Activated CD4-positive, alpha-beta memory T cell treated with anti-CD3 and anti-CD28 coated beads for 36 hours (primary cell): ENCODE measurements around the gene KLC1. TPM values are rescaled to one million over a fixed set of nuclear protein-coding genes. Genes with fewer than 3 reads are reported as not detected.

Experiments
- CTCF ChIA-PET: fragments of 350-600 bp; sonication (Branson Sonifier 250); formaldehyde crosslinking; loops from one replicate; lab custom pipeline; 2021; ENCODE audit warnings: antibody characterized with exemption, inconsistent platforms; lab: Charles Lee
- POLR2A ChIA-PET: fragments of 350-600 bp; sonication (Branson Sonifier 250); formaldehyde crosslinking; loops from one replicate; lab custom pipeline; 2021; ENCODE audit warnings: antibody characterized with exemption; lab: Charles Lee
- DNase-seq: peaks from one replicate; pipeline ENCODE4 v3.0.0-alpha.2; 2020
- H3K27ac Mint-ChIP-seq: one replicate; pipeline ENCODE4 v1.8.0; 2021; ENCODE audit warnings: mixed read lengths
- H3K27me3 Mint-ChIP-seq: one replicate; pipeline ENCODE4 v1.8.0; 2021; ENCODE audit warnings: mixed read lengths
- H3K36me3 Mint-ChIP-seq: one replicate; pipeline ENCODE4 v1.8.0; 2021; ENCODE audit warnings: mixed read lengths
- H3K4me1 Mint-ChIP-seq: one replicate; pipeline ENCODE4 v1.8.0; 2021; ENCODE audit warnings: low read depth, mixed read lengths
- H3K4me3 Mint-ChIP-seq: one replicate; pipeline ENCODE4 v1.8.0; 2021; ENCODE audit warnings: mild to moderate bottlenecking, mixed read lengths
- H3K9me3 Mint-ChIP-seq: one replicate; pipeline ENCODE4 v1.8.0; 2021; ENCODE audit warnings: mixed read lengths
- intact Hi-C: fragments of 100-400 bp; cut with micrococcal nuclease; formaldehyde crosslinking; loops from one replicate; pipeline ENCODE4 v1.15.1; 2023
- total RNA-seq, 2 experiments: library from RNA; stranded (reverse); gene quantifications; one replicate each; pipeline ENCODE4 v1.2.3, GENCODE V29; 2021

Gene KLC1
- total RNA-seq, 2 experiments from 2014 or later = 119 to 130 TPM

- intact Hi-C loops = no loop called here
- H3K4me3 Mint-ChIP-seq = no peak overlapping the region
- H3K9me3 Mint-ChIP-seq = no peaks in the 10 kb centered on the region
- no peak for DNase-seq
- no peak overlapping the region for H3K27ac Mint-ChIP-seq
- H3K27me3 Mint-ChIP-seq = no peaks in the 10 kb centered on the region
- H3K36me3 Mint-ChIP-seq = peaks cover 27% of the 10 kb centered on the region
- ChIA-PET POLR2A (interaction anchor here (0.6 to 1.1 kb wide), 2 partner anchors 10 to 48 kb away, joined by 3 to 6 read pairs; no protein-coding TSS in a partner anchor), CTCF (no interaction called here)
- H3K4me1 Mint-ChIP-seq = peaks cover 6% of the 10 kb centered on the region
Measured at GRCh38 chr14:103667671-103668070, 38.7 kb downstream of the KLC1 start.

- Mint-ChIP-seq H3K27ac (no peak overlapping the region), H3K9me3 (no peaks in the 10 kb centered on the region), H3K27me3 (no peaks in the 10 kb centered on the region), H3K36me3 (peaks cover 30% of the 10 kb centered on the region), H3K4me1 (peaks cover 6% of the 10 kb centered on the region), H3K4me3 (no peak overlapping the region)
- CTCF ChIA-PET = no interaction called here
- POLR2A ChIA-PET = interaction anchor here (0.6 to 1.1 kb wide), 2 partner anchors 10 to 48 kb away, joined by 3 to 6 read pairs; no protein-coding TSS in a partner anchor
- no peak for DNase-seq
- intact Hi-C loops = no loop called here
Measured at GRCh38 chr14:103668117-103668516, 39.1 kb downstream of the KLC1 start.

GRCh38 chr14:103669370-103669769, 40.4 kb downstream of the KLC1 start:
- no peak overlapping the region for H3K27ac Mint-ChIP-seq
- H3K36me3 Mint-ChIP-seq = peaks cover 32% of the 10 kb centered on the region
- ChIA-PET POLR2A (no interaction called here), CTCF (interaction anchor here (0.6 to 1.0 kb wide), 2 partner anchors 98 to 223 kb away, joined by 3 read pairs; no protein-coding TSS in a partner anchor)
- no peaks in the 10 kb centered on the region for H3K9me3 Mint-ChIP-seq
- no peak for DNase-seq
- intact Hi-C loops = no loop called here
- H3K27me3 Mint-ChIP-seq = no peaks in the 10 kb centered on the region
- no peak overlapping the region for H3K4me3 Mint-ChIP-seq
- H3K4me1 Mint-ChIP-seq = peaks cover 6% of the 10 kb centered on the region

GRCh38 chr14:103671911-103672310, 42.9 kb downstream of the KLC1 start:
- no peaks in the 10 kb centered on the region for H3K9me3 Mint-ChIP-seq
- H3K36me3 Mint-ChIP-seq = peaks cover 39% of the 10 kb centered on the region
- H3K27ac Mint-ChIP-seq = no peak overlapping the region
- intact Hi-C loops = no loop called here
- POLR2A ChIA-PET = no interaction called here
- H3K27me3 Mint-ChIP-seq = no peaks in the 10 kb centered on the region
- H3K4me1 Mint-ChIP-seq = peaks cover 6% of the 10 kb centered on the region
- CTCF ChIA-PET = no interaction called here
- no peak for DNase-seq
- no peak overlapping the region for H3K4me3 Mint-ChIP-seq

- Mint-ChIP-seq H3K4me3 (no peak overlapping the region), H3K4me1 (no peaks in the 10 kb centered on the region), H3K27me3 (no peaks in the 10 kb centered on the region), H3K9me3 (no peaks in the 10 kb centered on the region), H3K27ac (no peak overlapping the region), H3K36me3 (peaks cover 46% of the 10 kb centered on the region)
- intact Hi-C loops = loop anchor here (5.0 kb wide), 1 partner anchor 104 kb away; no protein-coding TSS in a partner anchor
- CTCF ChIA-PET = no interaction called here
- POLR2A ChIA-PET = no interaction called here
- DNase-seq = no peak
Measured at GRCh38 chr14:103675957-103676356, 46.9 kb downstream of the KLC1 start.

GRCh38 chr14:103676881-103677675, 48.1 kb downstream of the KLC1 start:
- Mint-ChIP-seq H3K4me3 (no peak overlapping the region), H3K9me3 (no peaks in the 10 kb centered on the region), H3K4me1 (no peaks in the 10 kb centered on the region), H3K27ac (no peak overlapping the region), H3K36me3 (peaks cover 44% of the 10 kb centered on the region), H3K27me3 (no peaks in the 10 kb centered on the region)
- no peak for DNase-seq
- POLR2A ChIA-PET = interaction anchor here (1.7 kb wide), 1 partner anchor 9 kb away, joined by 6 read pairs; no protein-coding TSS in a partner anchor
- CTCF ChIA-PET = interaction anchor here (0.6 kb wide), 1 partner anchor 279 kb away, joined by 3 read pairs; no protein-coding TSS in a partner anchor
- intact Hi-C loops = loop anchor here (5.0 kb wide), 1 partner anchor 105 kb away; no protein-coding TSS in a partner anchor

- ChIA-PET POLR2A (no interaction called here), CTCF (interaction anchor here (0.6 to 1.5 kb wide), 11 partner anchors 15 to 159 kb away, joined by 3 to 8 read pairs (median 3); no protein-coding TSS in a partner anchor)
- H3K27me3 Mint-ChIP-seq = no peaks in the 10 kb centered on the region
- intact Hi-C loops = loop anchor here (5.0 kb wide), 1 partner anchor 107 kb away; no protein-coding TSS in a partner anchor
- H3K36me3 Mint-ChIP-seq = peaks cover 40% of the 10 kb centered on the region
- no peak overlapping the region for H3K4me3 Mint-ChIP-seq
- peak; percentile 54 for DNase-seq
- no peaks in the 10 kb centered on the region for H3K9me3 Mint-ChIP-seq
- H3K4me1 Mint-ChIP-seq = no peaks in the 10 kb centered on the region
- H3K27ac Mint-ChIP-seq = peak overlapping the region; percentile 11
Measured at GRCh38 chr14:103679351-103679750, 50.3 kb downstream of the KLC1 start.

- Mint-ChIP-seq H3K36me3 (peaks cover 38% of the 10 kb centered on the region), H3K27ac (no peak overlapping the region), H3K27me3 (no peaks in the 10 kb centered on the region), H3K4me3 (no peak overlapping the region), H3K4me1 (no peaks in the 10 kb centered on the region), H3K9me3 (no peaks in the 10 kb centered on the region)
- no peak for DNase-seq
- ChIA-PET CTCF (interaction anchor here (0.9 to 1.5 kb wide), 8 partner anchors 16 to 119 kb away, joined by 3 to 8 read pairs (median 3); no protein-coding TSS in a partner anchor), POLR2A (no interaction called here)
- intact Hi-C loops = no loop called here
Measured at GRCh38 chr14:103680491-103681231, 51.6 kb downstream of the KLC1 start.

- Mint-ChIP-seq H3K27ac (no peak overlapping the region), H3K27me3 (no peaks in the 10 kb centered on the region), H3K4me3 (no peak overlapping the region), H3K4me1 (no peaks in the 10 kb centered on the region), H3K36me3 (peaks cover 38% of the 10 kb centered on the region), H3K9me3 (no peaks in the 10 kb centered on the region)
- ChIA-PET POLR2A (no interaction called here), CTCF (no interaction called here)
- intact Hi-C loops = no loop called here
- no peak for DNase-seq
Measured at GRCh38 chr14:103683139-103683538, 54.1 kb downstream of the KLC1 start.

GRCh38 chr14:103684471-103684870, 55.5 kb downstream of the KLC1 start:
- intact Hi-C loops = no loop called here
- Mint-ChIP-seq H3K27ac (no peak overlapping the region), H3K4me1 (no peaks in the 10 kb centered on the region), H3K36me3 (peaks cover 28% of the 10 kb centered on the region), H3K27me3 (no peaks in the 10 kb centered on the region), H3K4me3 (no peak overlapping the region), H3K9me3 (no peaks in the 10 kb centered on the region)
- no peak for DNase-seq
- POLR2A ChIA-PET = no interaction called here
- CTCF ChIA-PET = no interaction called here

GRCh38 chr14:103684871-103685270, 55.9 kb downstream of the KLC1 start:
- Mint-ChIP-seq H3K4me3 (no peak overlapping the region), H3K27ac (no peak overlapping the region), H3K27me3 (no peaks in the 10 kb centered on the region), H3K9me3 (no peaks in the 10 kb centered on the region), H3K4me1 (no peaks in the 10 kb centered on the region), H3K36me3 (peaks cover 24% of the 10 kb centered on the region)
- ChIA-PET CTCF (no interaction called here), POLR2A (no interaction called here)
- intact Hi-C loops = no loop called here
- no peak for DNase-seq
